CD4-positive, CD25-positive, alpha-beta regulatory T cell (primary cell): Measurements from ENCODE around the gene EHD1. TPM values are rescaled to one million over a fixed set of nuclear protein-coding genes. Genes with fewer than 3 reads are reported as not detected.

Experiments
- ATAC-seq, 2 donors: fragments of 150-1000 bp; cut with Tn5 transposase; one replicate each; pipeline ENCODE4 v1.10.0; 2021; ENCODE audit warnings: low read depth in 2 of 2, moderate number of reproducible peaks in 2 of 2, moderate library complexity in 1 of 2
- DNase-seq, 3 donors: peaks; one replicate each; pipeline versions ENCODE4 v3.0.0 to v3.0.0-alpha.2; 2012 to 2022; ENCODE audit warnings: mixed read lengths in 1 of 3
- H3K27ac ChIP-seq: one replicate; pipeline ENCODE4 v1.7.0; 2013; ENCODE audit warnings: mild to moderate bottlenecking, low read length; ENCODE audit not compliant: insufficient read depth, poor library complexity, severe bottlenecking
- H3K27me3 ChIP-seq: one replicate; pipeline ENCODE4 v1.7.0; 2013; ENCODE audit warnings: low read length; ENCODE audit not compliant: control insufficient read depth, insufficient read depth
- H3K36me3 ChIP-seq: one replicate; pipeline ENCODE4 v1.7.0; 2013; ENCODE audit warnings: mild to moderate bottlenecking, low read length, moderate library complexity; ENCODE audit not compliant: control insufficient read depth, insufficient read depth
- H3K4me1 ChIP-seq: 2 replicates; pipeline ENCODE4 v1.7.0; 2013; ENCODE audit warnings: mild to moderate bottlenecking, low read length; ENCODE audit not compliant: insufficient read depth, control insufficient read depth, poor library complexity, severe bottlenecking
- H3K4me3 ChIP-seq: one replicate; pipeline ENCODE4 v1.7.0; 2013; ENCODE audit warnings: low read depth, mild to moderate bottlenecking, low read length, moderate library complexity
- H3K9me3 ChIP-seq, 2 experiments: 1 replicate in 1 of 2; 2 replicates in 1 of 2; pipeline ENCODE4 v1.7.0; 2013; ENCODE audit warnings: low read length in 2 of 2, mild to moderate bottlenecking in 1 of 2, moderate library complexity in 1 of 2; ENCODE audit not compliant: control insufficient read depth in 2 of 2
- H3K27ac Mint-ChIP-seq, 3 donors: one replicate each; pipeline ENCODE4 v1.8.0; 2020 to 2022; ENCODE audit warnings: mild to moderate bottlenecking in 3 of 3, mixed read lengths in 3 of 3, moderate library complexity in 2 of 3
- H3K27me3 Mint-ChIP-seq: one replicate; pipeline ENCODE4 v1.8.0; 2022; ENCODE audit warnings: mild to moderate bottlenecking, mixed read lengths
- H3K36me3 Mint-ChIP-seq: one replicate; pipeline ENCODE4 v1.8.0; 2020; ENCODE audit warnings: mixed read lengths
- H3K4me1 Mint-ChIP-seq, 4 donors: one replicate each; pipeline ENCODE4 v1.8.0; 2020 to 2022; ENCODE audit warnings: mixed read lengths in 4 of 4, mild to moderate bottlenecking in 1 of 4
- H3K4me3 Mint-ChIP-seq, 4 donors: one replicate each; pipeline ENCODE4 v1.8.0; 2020 to 2022; ENCODE audit warnings: mild to moderate bottlenecking in 4 of 4, mixed read lengths in 4 of 4, moderate library complexity in 3 of 4
- H3K9me3 Mint-ChIP-seq, 7 donors: one replicate each; pipeline ENCODE4 v1.8.0; 2020 to 2022; ENCODE audit warnings: mixed read lengths in 7 of 7, mild to moderate bottlenecking in 3 of 7, moderate library complexity in 2 of 7
- polyA plus RNA-seq, 4 donors: library from polyadenylated mRNA; unstranded; fragments of 300-500 nt; fragmentation: Illumina TruSeq; gene quantifications; one replicate each; pipeline ENCODE4 v1.2.3, GENCODE V29; 2021
- total RNA-seq: library from RNA; stranded (reverse); gene quantifications from one replicate; pipeline ENCODE4 v1.2.3, GENCODE V29; 2022

EHD1 gene
- total and polyA plus RNA-seq, 5 donors from 2014 or later = 180 to 223 (median 184) TPM

DNA sequence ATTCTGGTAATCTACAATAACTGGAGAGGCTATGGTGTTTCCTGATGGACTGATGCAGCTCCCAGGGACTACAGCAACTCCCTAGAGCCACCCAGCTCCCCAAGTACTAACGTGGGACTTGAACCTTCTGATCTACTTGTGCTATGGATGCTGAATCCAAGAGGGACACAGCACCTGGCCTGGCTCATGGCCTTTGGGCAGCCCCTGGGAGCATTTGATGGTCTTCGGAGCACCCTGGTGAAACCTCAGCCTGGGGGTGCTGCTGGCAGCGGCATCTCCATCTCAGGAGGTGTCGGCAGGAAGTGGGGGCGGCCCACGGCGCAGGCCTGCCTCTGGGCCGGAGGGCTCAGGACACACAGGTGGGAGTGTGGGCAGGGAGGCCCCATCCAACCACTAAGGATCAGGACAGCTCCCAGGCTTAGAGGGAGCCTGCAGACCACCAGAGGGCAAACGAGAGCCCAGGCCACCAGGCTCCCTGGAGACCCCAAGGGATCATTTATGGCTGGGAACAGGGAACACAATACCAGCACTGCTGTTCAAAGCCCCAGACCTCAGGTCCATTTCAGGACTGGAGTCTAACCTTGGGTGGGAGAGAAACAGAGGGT lies 8.7 kb downstream of the EHD1 start:
- Histone ChIP-seq H3K9me3 (no peaks in the 10 kb centered on the region), H3K27me3 (no peaks in the 10 kb centered on the region), H3K4me3 (peak overlapping the region; percentile 51), H3K27ac (peak overlapping the region; percentile 80), H3K36me3 (peaks cover 64% of the 10 kb centered on the region), H3K4me1 (peaks cover 96% of the 10 kb centered on the region)
- no peaks in the 10 kb centered on the region for H3K9me3 Mint-ChIP-seq
- H3K4me1 Mint-ChIP-seq = peaks cover 22 to 94% (median 55%) of the 10 kb centered on the region in 4 donors
- no peaks in the 10 kb centered on the region for H3K27me3 Mint-ChIP-seq
- peak overlapping the region; percentile 85 to 98 (median 90) for H3K4me3 Mint-ChIP-seq
- H3K36me3 Mint-ChIP-seq = peaks cover 49% of the 10 kb centered on the region
- peak overlapping the region; percentile 93 to 99 (median 97) for H3K27ac Mint-ChIP-seq
- DNase-seq (no peak), ATAC-seq (peak in 1 of 2 donors; percentile 19)

DNA sequence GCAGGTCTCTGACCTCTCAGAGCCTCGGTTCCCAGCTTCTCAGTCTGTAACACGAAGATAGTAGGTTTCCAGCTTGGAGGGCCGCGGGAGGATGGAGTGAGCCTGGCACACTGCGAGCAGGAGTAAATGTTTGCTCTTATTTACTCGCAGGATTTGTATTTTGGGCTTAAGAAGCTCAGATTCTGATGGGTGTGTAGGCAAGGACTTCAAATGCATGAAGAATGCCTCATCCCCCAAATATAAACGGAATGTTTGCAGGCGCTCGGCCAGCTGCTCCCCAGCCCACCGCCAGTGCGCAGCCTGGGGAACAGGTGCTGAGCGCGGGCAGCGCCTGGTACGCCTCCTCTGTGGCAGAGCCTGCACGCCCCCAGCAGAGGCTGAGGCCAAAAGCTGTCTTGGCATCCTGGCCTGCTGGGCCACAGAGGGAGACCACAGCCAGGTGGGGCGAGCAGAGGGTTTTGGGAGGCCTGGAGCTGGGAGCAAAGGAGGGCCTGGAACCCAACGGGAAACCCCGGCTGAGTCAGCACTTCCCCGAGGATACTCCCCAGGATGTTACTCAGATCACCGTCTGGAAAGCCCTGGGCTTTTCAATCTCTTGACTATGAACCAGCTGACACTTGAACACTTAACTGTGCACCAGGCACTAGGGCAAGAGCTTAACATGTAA lies 9.4 kb downstream of the EHD1 start:
- DNase-seq (peak in 1 of 3 donors; percentile 54), ATAC-seq (peak; percentile 46 to 52)
- Histone ChIP-seq H3K27me3 (no peaks in the 10 kb centered on the region), H3K4me1 (peaks cover 96% of the 10 kb centered on the region), H3K36me3 (peaks cover 58% of the 10 kb centered on the region), H3K4me3 (peak overlapping the region; percentile 51), H3K9me3 (no peaks in the 10 kb centered on the region), H3K27ac (peak overlapping the region; percentile 80)
- Mint-ChIP-seq H3K36me3 (peaks cover 43% of the 10 kb centered on the region), H3K4me1 (peaks cover 22 to 94% (median 50%) of the 10 kb centered on the region in 4 donors), H3K27me3 (no peaks in the 10 kb centered on the region), H3K4me3 (peak overlapping the region; percentile 85 to 98 (median 90)), H3K27ac (peak overlapping the region; percentile 93 to 99 (median 97)), H3K9me3 (no peaks in the 10 kb centered on the region)

DNA sequence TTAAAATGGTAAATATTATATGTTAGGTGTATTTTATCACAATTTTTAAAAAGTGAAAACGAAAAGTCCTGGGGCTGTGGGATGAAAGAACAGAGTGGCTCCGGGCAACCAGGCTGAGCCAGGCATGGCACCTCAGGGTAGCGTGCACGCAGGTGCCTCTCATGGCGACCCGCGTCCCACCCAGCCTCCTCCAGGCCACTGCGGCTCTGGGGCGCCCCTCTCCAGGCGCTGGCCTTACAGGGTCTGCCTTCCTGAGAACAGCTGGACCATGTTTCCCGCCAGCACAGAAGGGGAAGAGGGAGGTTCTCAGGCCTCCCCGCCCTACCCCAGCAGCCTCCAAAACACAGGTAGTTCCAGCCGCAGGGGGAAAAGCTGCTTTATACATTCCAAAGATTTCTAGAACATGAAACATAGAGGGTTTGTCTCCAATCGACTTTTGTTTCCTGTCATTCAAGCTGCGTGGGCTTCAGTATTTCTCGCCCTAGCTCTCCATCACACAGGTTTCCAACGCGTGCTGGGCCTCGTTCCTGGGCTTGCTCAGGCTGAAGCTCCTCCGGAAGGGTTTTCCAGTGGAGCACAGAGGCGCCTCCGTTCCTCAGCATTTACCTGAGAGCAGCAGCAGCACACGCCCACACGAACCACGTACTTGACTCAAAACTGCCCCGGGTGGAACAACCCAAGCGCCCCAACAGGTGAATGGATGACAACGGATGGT lies 10.5 kb downstream of the EHD1 start:
- Mint-ChIP-seq H3K36me3 (peaks cover 37% of the 10 kb centered on the region), H3K4me3 (peak overlapping the region; percentile 85 to 98 (median 90)), H3K9me3 (no peaks in the 10 kb centered on the region), H3K27ac (peak overlapping the region; percentile 93 to 99 (median 97)), H3K27me3 (no peaks in the 10 kb centered on the region), H3K4me1 (peaks cover 22 to 98% (median 47%) of the 10 kb centered on the region in 4 donors)
- no peaks in the 10 kb centered on the region for H3K9me3 ChIP-seq
- H3K27me3 ChIP-seq = no peaks in the 10 kb centered on the region
- H3K4me1 ChIP-seq = peaks cover 100% of the 10 kb centered on the region
- peak overlapping the region; percentile 80 for H3K27ac ChIP-seq
- ATAC-seq (no peak), DNase-seq (no peak)
- H3K4me3 ChIP-seq = peak overlapping the region; percentile 51
- H3K36me3 ChIP-seq = peaks cover 52% of the 10 kb centered on the region

DNA sequence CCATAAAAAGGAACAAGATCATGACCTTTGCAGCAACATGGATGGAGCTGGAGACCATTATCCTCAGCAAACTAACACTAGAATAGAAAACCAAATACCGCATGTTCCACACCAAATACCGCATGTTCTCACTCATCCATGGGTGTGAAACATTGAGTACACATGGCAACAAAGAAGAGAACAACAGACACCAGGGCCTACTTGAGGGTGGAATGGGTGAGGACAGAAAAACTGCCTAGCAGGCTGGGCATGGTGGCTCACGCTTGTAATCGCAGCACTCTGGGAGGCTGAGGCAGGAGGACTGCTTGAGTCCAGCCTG lies 12.3 kb downstream of the EHD1 start:
- peak overlapping the region; percentile 91 for H3K27ac ChIP-seq
- peak overlapping the region; percentile 67 for H3K4me3 ChIP-seq
- Mint-ChIP-seq H3K36me3 (peaks cover 34% of the 10 kb centered on the region), H3K4me1 (peaks cover 22 to 97% (median 48%) of the 10 kb centered on the region in 4 donors), H3K9me3 (no peaks in the 10 kb centered on the region), H3K27ac (peak overlapping the region; percentile 91 to 99 (median 96)), H3K27me3 (no peaks in the 10 kb centered on the region), H3K4me3 (peak overlapping the region; percentile 71 to 93 (median 85))
- H3K4me1 ChIP-seq = peaks cover 100% of the 10 kb centered on the region
- peaks cover 34% of the 10 kb centered on the region for H3K36me3 ChIP-seq
- DNase-seq = no peak
- no peak for ATAC-seq
- no peaks in the 10 kb centered on the region for H3K27me3 ChIP-seq
- no peaks in the 10 kb centered on the region for H3K9me3 ChIP-seq

DNA sequence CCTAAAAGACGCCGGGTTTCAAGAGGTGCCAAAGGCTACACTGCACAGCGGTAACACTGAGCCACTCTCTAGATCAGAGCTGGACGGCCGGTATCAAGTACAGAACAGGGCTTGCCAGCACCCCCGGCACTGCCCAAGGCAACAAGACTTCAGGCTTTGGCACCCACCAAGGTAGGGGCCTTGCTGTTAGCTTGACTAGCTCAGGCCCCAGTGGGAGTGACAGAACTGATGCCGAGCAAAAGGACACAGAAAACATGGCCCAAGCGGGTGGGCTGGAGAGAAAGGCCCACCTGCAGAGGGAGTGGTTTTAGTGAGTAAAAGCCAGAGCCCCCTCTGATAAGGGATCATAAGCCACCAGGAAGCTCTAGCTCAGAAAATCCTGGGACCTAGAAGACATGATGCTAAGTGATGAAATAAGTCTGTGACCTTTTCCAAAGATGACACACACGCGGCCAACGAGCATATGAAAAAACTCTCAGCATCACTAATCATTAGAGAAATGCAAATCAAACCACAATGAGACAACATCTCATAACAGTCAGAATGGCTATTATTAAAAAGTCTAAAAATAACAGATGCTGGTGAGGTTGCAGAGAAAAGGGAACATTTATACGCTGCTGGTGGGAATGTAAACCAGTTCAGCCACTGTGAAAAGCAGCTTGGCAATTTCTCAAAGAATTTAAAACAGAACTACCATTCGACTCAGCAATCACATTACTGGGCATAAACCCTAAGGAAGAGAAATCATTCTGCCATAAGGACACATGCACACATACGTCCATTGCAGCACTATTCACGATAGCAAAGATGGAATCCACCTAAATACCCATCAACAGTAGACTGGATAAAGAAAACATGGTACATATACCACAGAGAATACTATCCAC lies 12.9 kb downstream of the EHD1 start:
- H3K27me3 Mint-ChIP-seq = no peaks in the 10 kb centered on the region
- DNase-seq (no peak), ATAC-seq (peak; percentile 13 to 33)
- H3K4me3 Mint-ChIP-seq = peak overlapping the region; percentile 71 to 93 (median 85)
- Histone ChIP-seq H3K4me1 (peaks cover 100% of the 10 kb centered on the region), H3K36me3 (peaks cover 28% of the 10 kb centered on the region), H3K27ac (peak overlapping the region; percentile 91), H3K9me3 (no peaks in the 10 kb centered on the region), H3K4me3 (peak overlapping the region; percentile 67), H3K27me3 (no peaks in the 10 kb centered on the region)
- H3K27ac Mint-ChIP-seq = peak overlapping the region; percentile 91 to 99 (median 96)
- peaks cover 35% of the 10 kb centered on the region for H3K36me3 Mint-ChIP-seq
- H3K9me3 Mint-ChIP-seq = no peaks in the 10 kb centered on the region
- peaks cover 21 to 97% (median 49%) of the 10 kb centered on the region in 4 donors for H3K4me1 Mint-ChIP-seq

- peak overlapping the region; percentile 91 to 99 (median 96) for H3K27ac Mint-ChIP-seq
- peaks cover 22 to 97% (median 52%) of the 10 kb centered on the region in 4 donors for H3K4me1 Mint-ChIP-seq
- DNase-seq (peak in 1 of 3 donors; percentile 68), ATAC-seq (peak; percentile 43 to 51)
- H3K36me3 Mint-ChIP-seq = peaks cover 40% of the 10 kb centered on the region
- Histone ChIP-seq H3K4me1 (peaks cover 100% of the 10 kb centered on the region), H3K4me3 (peak overlapping the region; percentile 67), H3K27ac (peak overlapping the region; percentile 91), H3K36me3 (peaks cover 27% of the 10 kb centered on the region), H3K9me3 (no peaks in the 10 kb centered on the region), H3K27me3 (no peaks in the 10 kb centered on the region)
- no peaks in the 10 kb centered on the region for H3K9me3 Mint-ChIP-seq
- H3K27me3 Mint-ChIP-seq = no peaks in the 10 kb centered on the region
- peak overlapping the region; percentile 71 to 93 (median 85) for H3K4me3 Mint-ChIP-seq
Observed at GRCh38 chr11:64864473-64865285, 13.7 kb downstream of the EHD1 start.
